Activated CD4-positive, alpha-beta T cell treated with anti-CD3 and anti-CD28 coated beads, Interleukin-2, amount 10 ng/mL, durations not matched to agents 24 days and 14 days (primary cell): ENCODE results near the gene PSG11. TPM values are rescaled to one million over a fixed set of nuclear protein-coding genes. Genes with fewer than 3 reads are reported as not detected.
"Not testable (repeated sequence)": the region's sequence is repeated elsewhere in the genome, so short reads cannot be mapped to it uniquely, and the experiment has no call there.

Experiments used
- DNase-seq: peaks from one replicate; pipeline ENCODE4 v3.0.0; 2022
- H3K27ac Mint-ChIP-seq: one replicate; pipeline ENCODE4 v1.8.0; 2022; ENCODE audit warnings: mild to moderate bottlenecking, mixed read lengths
- H3K27me3 Mint-ChIP-seq: one replicate; pipeline ENCODE4 v1.8.0; 2022; ENCODE audit warnings: mixed read lengths
- H3K36me3 Mint-ChIP-seq: one replicate; pipeline ENCODE4 v1.8.0; 2022; ENCODE audit warnings: low read depth, mild to moderate bottlenecking, mixed read lengths
- H3K4me1 Mint-ChIP-seq: one replicate; pipeline ENCODE4 v1.8.0; 2021; ENCODE audit warnings: mixed read lengths
- H3K4me3 Mint-ChIP-seq: one replicate; pipeline ENCODE4 v1.8.0; 2022; ENCODE audit warnings: mild to moderate bottlenecking, moderate library complexity, mixed read lengths
- H3K9me3 Mint-ChIP-seq: one replicate; pipeline ENCODE4 v1.8.0; 2021; ENCODE audit warnings: mixed read lengths
- intact Hi-C: fragments of 100-400 bp; cut with micrococcal nuclease; formaldehyde crosslinking; loops from one replicate; pipeline ENCODE4 v1.15.1; 2023
- total RNA-seq: library from RNA; stranded (reverse); gene quantifications from 2 replicates; pipeline ENCODE4 v1.2.3, GENCODE V29; 2022

The PSG11 gene
- total RNA-seq, 1 donor from 2014 or later = not detected

DNA sequence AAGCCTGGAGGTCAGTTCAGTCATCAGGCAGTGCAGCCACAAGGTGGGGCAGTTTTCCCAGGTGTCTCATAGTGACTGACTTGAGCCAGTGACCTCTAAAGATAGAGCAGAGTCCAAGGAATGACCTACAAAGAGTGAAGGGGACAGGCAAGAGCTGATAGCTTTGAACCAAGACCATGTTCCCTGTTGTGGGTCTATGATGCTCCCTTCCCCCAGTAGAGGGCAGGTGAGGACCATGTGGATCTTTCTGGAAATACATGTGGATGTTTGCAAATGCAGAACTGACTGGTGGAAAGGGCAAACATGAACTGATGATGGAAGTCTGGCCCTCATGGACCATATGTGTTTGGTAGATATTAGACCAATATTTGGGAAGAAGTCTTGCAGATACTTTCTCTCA lies 6.7 kb downstream of the PSG11 start:
- H3K9me3 Mint-ChIP-seq, H3K36me3 Mint-ChIP-seq, DNase-seq, H3K4me3 Mint-ChIP-seq, H3K4me1 Mint-ChIP-seq, H3K27me3 Mint-ChIP-seq, H3K27ac Mint-ChIP-seq, intact Hi-C loops: not testable (repeated sequence)

DNA sequence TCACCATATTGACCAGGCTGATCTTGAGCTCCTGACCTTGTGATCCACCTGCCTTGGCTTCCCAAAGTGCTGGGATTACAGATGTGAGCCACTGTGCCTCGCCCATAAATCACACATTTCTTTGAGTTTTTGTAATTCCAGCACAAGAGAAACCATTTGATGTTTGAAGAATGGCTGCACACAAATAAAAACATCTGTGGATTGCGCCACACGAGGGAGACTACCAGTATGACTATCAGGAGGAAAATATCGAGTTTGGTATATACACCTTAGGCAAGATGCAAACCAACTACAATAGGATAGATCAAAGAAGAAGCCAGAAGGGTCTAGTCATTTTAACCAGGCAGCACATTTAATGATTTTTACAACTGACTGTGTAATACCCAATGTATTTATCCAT lies 20.4 kb downstream of the PSG11 start:
- H3K27me3 Mint-ChIP-seq, intact Hi-C loops, H3K9me3 Mint-ChIP-seq, H3K4me1 Mint-ChIP-seq, H3K27ac Mint-ChIP-seq, DNase-seq, H3K4me3 Mint-ChIP-seq, H3K36me3 Mint-ChIP-seq: not testable (repeated sequence)

DNA sequence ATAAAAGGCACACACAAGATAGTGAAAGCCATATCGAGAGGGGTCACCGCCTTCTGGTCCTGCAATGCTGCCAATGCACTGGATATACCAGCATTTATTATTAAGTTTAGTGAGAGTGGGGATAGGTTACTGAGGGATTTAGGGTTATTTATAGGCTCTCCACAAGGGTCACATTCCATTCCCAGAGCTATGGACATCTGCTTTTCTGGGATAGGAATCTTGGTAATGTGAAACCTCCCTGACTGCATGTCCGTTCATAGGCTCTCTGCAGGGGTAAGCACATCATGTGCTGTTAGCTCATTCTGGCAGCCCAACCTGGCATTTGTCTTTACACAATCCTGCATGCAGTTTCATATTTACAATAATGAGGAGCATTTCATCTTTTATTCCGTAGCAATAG lies 21.4 kb downstream of the PSG11 start:
- H3K27me3 Mint-ChIP-seq, intact Hi-C loops, H3K36me3 Mint-ChIP-seq, DNase-seq, H3K4me3 Mint-ChIP-seq, H3K27ac Mint-ChIP-seq, H3K9me3 Mint-ChIP-seq, H3K4me1 Mint-ChIP-seq: not testable (repeated sequence)

DNA sequence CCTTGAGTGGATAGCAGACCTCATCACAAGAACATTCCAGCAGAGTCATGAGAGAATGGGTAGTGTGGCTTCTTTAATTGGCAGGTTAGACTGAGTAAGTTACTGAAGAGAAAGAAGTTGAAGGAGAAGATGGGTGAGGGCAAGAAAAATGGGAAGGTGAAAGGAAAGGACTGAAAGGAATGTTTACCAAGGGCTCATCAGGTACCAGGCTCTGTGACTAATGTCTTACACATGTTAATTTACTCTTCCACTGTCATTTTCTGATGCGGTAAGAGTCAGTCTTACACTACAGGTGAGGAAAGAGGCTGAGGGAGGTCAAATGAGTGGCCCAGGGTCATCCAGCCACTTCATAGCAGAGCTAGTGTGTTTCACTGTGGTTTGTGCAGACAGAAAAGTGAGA lies 22.6 kb downstream of the PSG11 start:
- H3K36me3 Mint-ChIP-seq, intact Hi-C loops: not testable (repeated sequence)

DNA sequence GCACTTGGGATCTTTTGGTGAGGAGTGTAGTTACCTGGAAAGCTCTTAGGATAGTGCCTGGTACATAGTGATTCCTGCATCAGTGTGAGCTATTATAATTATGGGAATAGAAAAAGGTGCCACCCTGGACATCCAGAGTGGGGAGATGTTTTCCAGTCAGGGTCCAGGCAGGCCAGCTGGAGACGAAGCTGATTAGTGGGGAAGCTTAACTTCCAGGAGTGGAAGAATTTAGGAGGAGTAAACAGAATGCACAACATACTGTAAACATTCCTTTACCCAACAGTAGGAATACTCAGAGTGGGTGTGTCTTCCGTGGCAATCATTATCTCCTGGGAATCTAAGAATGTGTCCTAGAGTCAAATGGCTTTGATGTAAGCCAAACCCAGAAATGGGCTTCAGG lies 23.3 kb downstream of the PSG11 start:
- H3K9me3 Mint-ChIP-seq, intact Hi-C loops, H3K4me3 Mint-ChIP-seq, H3K36me3 Mint-ChIP-seq, H3K4me1 Mint-ChIP-seq, H3K27me3 Mint-ChIP-seq, H3K27ac Mint-ChIP-seq, DNase-seq: not testable (repeated sequence)

More for the DNA sequence above, 22.6 kb downstream of the PSG11 start:
- not testable (repeated sequence) for H3K27ac Mint-ChIP-seq, DNase-seq, H3K4me1 Mint-ChIP-seq, H3K4me3 Mint-ChIP-seq, H3K9me3 Mint-ChIP-seq, H3K27me3 Mint-ChIP-seq

DNA sequence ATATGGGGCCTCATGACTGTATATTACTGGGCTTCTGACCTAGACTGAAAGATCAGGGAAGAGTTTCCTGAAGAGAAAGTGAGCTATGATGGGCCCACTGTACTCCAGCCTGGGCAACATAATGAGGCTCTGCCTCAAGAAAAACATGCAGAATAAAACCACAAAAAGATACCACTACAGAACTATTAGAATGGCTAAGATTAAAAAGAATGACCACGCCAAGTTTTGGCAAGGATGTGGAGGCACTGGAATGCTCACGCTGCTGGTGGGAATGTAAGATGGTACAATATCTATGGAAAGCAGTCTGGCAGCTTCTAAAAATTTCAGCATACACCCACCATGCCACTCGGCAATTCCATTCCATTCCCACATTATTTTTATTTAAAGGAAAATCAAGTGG lies 30.1 kb downstream of the PSG11 start:
- H3K4me1 Mint-ChIP-seq, H3K4me3 Mint-ChIP-seq, DNase-seq, H3K9me3 Mint-ChIP-seq, H3K27ac Mint-ChIP-seq, intact Hi-C loops, H3K36me3 Mint-ChIP-seq, H3K27me3 Mint-ChIP-seq: not testable (repeated sequence)

DNA sequence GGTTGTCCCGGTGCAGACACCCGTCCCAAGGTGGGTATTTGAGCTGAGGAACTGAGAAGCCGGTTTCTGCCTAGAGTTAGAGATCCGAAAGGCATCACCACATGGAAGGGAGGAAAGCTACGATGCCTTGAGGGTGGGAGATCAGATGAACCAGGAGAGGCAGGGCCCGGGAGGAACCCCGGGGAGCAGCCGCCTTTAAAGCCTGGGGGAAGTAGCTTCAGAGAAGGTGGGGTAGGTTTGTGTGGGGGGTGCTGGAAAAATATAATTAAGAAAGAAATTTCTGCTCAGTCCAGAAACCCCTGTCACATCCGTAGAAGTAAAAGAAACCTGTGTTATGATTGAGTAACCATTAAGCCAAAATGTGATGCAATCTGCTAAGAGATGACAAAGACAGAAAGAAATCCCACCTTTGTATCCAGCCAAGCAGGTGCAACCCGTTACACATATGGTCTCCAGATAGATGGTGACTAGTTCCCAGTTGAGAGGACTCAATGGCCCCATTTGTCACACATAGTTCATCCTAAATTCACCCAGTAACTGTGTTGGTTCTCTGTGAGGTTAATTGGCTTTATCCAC lies 34.2 kb downstream of the PSG11 start:
- H3K36me3 Mint-ChIP-seq, H3K27ac Mint-ChIP-seq, H3K27me3 Mint-ChIP-seq, H3K4me3 Mint-ChIP-seq, H3K9me3 Mint-ChIP-seq, intact Hi-C loops, H3K4me1 Mint-ChIP-seq, DNase-seq: not testable (repeated sequence)

DNA sequence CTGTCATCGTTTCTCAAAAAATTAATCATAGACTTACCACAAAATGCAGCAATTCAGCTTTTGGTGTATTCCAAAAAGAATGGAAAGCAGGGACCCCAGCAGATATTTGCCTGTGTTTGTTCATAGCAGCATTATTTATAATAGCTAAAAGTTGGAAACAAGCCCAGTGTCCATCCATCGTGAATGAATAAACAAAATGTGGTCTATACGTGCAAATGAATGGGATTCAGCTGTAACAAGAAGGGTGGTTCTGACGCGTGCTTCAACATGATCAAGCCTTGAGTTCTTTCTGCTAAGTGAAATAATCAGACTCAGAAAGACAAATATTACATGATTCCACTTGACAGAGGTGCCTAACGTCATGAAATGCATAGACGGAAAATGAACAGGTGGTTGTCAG lies 36.4 kb downstream of the PSG11 start:
- Mint-ChIP-seq H3K9me3 (no peaks in the 10 kb centered on the region), H3K27me3 (no peaks in the 10 kb centered on the region), H3K4me1 (no peaks in the 10 kb centered on the region), H3K27ac (no peak overlapping the region), H3K4me3 (no peak overlapping the region), H3K36me3 (no peaks in the 10 kb centered on the region)
- intact Hi-C loops = no loop called here
- DNase-seq = no peak

DNA sequence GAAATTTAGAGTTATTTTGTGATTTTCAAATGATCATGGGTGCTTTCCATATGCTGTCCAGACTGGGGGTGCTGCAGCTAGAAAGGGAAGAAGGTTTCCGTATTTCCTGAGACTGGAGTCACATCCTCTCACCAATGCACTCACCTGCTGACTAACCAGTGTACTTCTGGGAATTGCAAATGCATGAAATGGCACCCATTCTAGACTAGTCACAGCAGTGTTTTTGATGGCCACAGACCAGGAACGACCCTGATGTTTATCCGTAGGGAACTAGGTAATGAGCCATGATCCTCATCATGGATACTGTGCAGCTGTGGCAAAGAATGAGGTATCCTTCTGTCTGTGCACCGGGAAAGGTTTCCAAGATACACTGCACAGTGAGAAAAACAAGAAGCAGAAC lies 37.1 kb downstream of the PSG11 start:
- H3K27me3 Mint-ChIP-seq, intact Hi-C loops, H3K27ac Mint-ChIP-seq, H3K9me3 Mint-ChIP-seq, H3K36me3 Mint-ChIP-seq, H3K4me3 Mint-ChIP-seq, H3K4me1 Mint-ChIP-seq, DNase-seq: not testable (repeated sequence)

DNA sequence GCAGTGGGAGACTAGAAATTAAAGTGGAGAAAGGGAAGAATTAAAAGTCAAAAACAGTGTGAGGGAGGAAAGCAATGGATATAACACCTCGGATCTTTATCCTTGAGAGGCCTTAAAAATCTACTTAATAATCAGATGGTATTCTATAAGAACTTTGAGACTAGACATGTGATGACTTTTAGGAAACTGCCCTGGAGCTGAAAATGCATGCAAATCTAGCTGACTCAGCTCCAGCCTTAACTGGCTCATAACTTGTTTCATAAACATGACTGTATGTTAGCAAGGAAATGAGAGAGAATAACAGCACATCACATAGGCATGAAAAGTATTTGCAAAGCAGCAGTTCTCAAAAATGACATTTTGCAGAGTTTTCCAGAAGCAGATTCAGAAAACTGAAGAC lies 38.1 kb downstream of the PSG11 start:
- H3K27ac Mint-ChIP-seq, DNase-seq, intact Hi-C loops, H3K9me3 Mint-ChIP-seq, H3K4me3 Mint-ChIP-seq, H3K4me1 Mint-ChIP-seq, H3K36me3 Mint-ChIP-seq, H3K27me3 Mint-ChIP-seq: not testable (repeated sequence)

DNA sequence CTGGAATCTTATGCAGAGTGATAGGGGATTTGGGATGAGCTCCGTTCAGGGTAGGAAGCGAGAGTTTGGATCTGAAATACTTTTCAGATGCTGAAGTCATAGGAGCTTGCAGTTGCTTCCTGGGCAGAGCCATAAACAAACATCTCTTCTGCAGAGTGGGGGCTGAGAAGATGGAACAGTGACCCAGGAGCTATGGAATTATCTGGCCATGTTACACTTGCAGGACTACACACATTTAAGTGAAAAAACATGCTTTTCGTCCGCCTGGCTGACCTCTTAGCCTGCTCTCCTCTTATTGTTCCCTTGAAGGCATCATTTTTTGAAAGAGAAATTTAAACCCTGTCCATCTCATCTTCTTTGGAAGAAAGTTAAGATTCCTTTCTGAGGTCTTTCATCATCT lies 40.7 kb downstream of the PSG11 start:
- Mint-ChIP-seq H3K4me3 (no peak overlapping the region), H3K36me3 (no peaks in the 10 kb centered on the region), H3K9me3 (peaks cover 6% of the 10 kb centered on the region), H3K4me1 (no peaks in the 10 kb centered on the region), H3K27me3 (no peaks in the 10 kb centered on the region), H3K27ac (no peak overlapping the region)
- DNase-seq = no peak
- intact Hi-C loops = no loop called here

DNA sequence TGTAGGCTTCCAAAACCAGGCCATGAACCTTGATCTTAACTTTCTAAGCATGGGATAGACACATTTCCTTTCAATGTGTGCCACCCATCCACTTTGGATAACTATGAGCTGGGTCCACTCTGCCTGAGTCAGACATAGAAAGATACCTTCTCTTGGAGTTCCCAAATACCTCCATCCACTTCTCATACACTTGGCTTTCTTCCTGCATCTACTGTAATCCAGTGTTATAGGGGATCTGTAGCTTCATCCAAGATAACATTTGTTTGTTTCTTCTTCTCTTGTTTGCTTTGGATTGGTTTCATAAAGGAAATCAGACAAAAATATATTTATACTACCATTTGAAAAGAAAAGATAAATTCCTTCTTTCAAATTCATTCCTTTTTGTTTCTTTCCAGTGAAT lies 44.2 kb downstream of the PSG11 start:
- DNase-seq, intact Hi-C loops, H3K27me3 Mint-ChIP-seq, H3K36me3 Mint-ChIP-seq, H3K4me1 Mint-ChIP-seq, H3K27ac Mint-ChIP-seq, H3K9me3 Mint-ChIP-seq, H3K4me3 Mint-ChIP-seq: not testable (repeated sequence)

DNA sequence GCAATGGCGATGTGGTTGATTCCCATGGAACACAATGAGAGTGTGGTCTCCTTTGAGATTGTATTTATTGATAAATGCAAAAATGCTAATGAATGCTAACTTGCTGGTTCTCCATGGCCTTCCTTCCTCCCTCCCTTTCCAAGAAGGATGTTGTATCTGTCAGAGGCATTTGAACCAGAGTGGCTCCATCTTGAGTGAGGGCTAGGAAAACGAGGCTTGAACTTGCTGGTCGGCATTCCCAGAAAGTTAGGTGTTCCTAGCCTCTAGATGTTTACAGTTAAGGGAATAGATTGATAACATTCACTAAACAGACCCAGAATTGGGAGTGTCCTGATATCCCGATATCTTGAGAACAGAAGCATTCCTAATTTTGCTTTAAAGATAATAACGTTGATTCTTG lies 54.8 kb downstream of the PSG11 start:
- H3K9me3 Mint-ChIP-seq, H3K36me3 Mint-ChIP-seq, H3K27ac Mint-ChIP-seq, DNase-seq, H3K27me3 Mint-ChIP-seq, intact Hi-C loops, H3K4me1 Mint-ChIP-seq, H3K4me3 Mint-ChIP-seq: not testable (repeated sequence)

DNA sequence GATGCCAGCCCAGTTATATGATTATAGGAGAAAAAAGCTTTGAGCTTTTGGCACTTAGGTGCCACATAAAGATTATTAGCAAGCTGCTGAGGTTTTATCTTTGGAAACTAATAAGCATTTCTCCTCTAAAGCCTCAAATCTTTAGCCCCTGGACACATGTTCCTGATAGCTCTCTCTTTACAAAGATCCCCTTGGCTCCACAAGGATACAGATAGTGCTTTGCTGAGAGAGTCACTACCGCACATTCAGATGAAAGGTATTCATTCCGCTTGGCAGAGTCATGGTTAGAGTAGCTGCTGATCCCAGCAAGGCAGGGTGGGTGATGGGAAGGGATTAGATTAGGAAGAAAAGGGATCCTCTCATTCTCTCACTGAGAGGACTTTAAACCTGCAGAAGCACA lies 61.1 kb downstream of the PSG11 start:
- no peak for DNase-seq
- H3K4me3 Mint-ChIP-seq = no peak overlapping the region
- no peaks in the 10 kb centered on the region for H3K27me3 Mint-ChIP-seq
- no peaks in the 10 kb centered on the region for H3K36me3 Mint-ChIP-seq
- H3K4me1 Mint-ChIP-seq = no peaks in the 10 kb centered on the region
- H3K27ac Mint-ChIP-seq = no peak overlapping the region
- intact Hi-C loops = no loop called here
- no peaks in the 10 kb centered on the region for H3K9me3 Mint-ChIP-seq

DNA sequence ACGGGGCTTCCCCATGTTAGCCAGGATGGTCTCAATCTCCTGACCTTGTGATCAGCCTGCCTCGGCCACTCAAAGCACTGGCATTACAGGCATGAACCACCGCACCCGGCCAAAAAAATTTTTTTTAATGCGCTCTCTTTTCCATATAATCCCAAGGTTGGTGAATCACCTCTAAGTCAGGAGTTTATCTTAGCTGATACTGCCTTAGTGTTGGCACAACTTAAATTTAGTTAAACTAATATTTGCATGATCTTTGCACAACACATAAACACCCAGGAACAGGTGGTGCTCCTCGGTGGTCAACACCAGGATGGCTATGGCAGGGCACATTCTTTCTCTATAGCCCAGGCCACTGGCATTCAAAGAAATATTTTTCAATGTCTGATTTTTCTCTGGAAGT lies 65.2 kb downstream of the PSG11 start:
- intact Hi-C loops = no loop called here
- no peaks in the 10 kb centered on the region for H3K27me3 Mint-ChIP-seq
- H3K36me3 Mint-ChIP-seq = no peaks in the 10 kb centered on the region
- H3K9me3 Mint-ChIP-seq = no peaks in the 10 kb centered on the region
- H3K27ac Mint-ChIP-seq = no peak overlapping the region
- no peak overlapping the region for H3K4me3 Mint-ChIP-seq
- no peaks in the 10 kb centered on the region for H3K4me1 Mint-ChIP-seq
- no peak for DNase-seq
